IPS-18c (cell line): Measurements from ENCODE around the gene MOCS3.
A peak's percentile ranks its signal among the peaks of the same experiment; 100 is the strongest.
"Not testable (repeated sequence)": the region's sequence is repeated elsewhere in the genome, so short reads cannot be mapped to it uniquely, and the experiment has no call there.

Experiments used
- H3K4me3 ChIP-seq: 2 replicates; pipeline ENCODE4 v1.7.0; 2013; ENCODE audit warnings: low read depth, mild to moderate bottlenecking, low read length, moderate library complexity; ENCODE audit not compliant: insufficient read depth
- H3K9me3 ChIP-seq: one replicate; pipeline ENCODE4 v1.6.1; 2013; ENCODE audit warnings: mild to moderate bottlenecking, low read length, moderate library complexity; ENCODE audit not compliant: control insufficient read depth, insufficient read depth

The MOCS3 gene

GRCh38 chr20:50969912-50970311 lies 11.3 kb downstream of the MOCS3 start:
- no peak overlapping the region for H3K4me3 ChIP-seq
- peaks cover 3% of the 10 kb centered on the region for H3K9me3 ChIP-seq

- H3K4me3 ChIP-seq = no peak overlapping the region
- no peaks in the 10 kb centered on the region for H3K9me3 ChIP-seq
Observed at GRCh38 chr20:50975701-50976330, 17.2 kb downstream of the MOCS3 start.

GRCh38 chr20:50977066-50978021 lies 18.7 kb downstream of the MOCS3 start:
- no peak overlapping the region for H3K4me3 ChIP-seq
- no peaks in the 10 kb centered on the region for H3K9me3 ChIP-seq

- not testable (repeated sequence) for H3K4me3 ChIP-seq, H3K9me3 ChIP-seq
Observed at GRCh38 chr20:50978533-50978932, 19.9 kb downstream of the MOCS3 start.

- no peaks in the 10 kb centered on the region for H3K9me3 ChIP-seq
Observed at GRCh38 chr20:50980071-50980681, 21.6 kb downstream of the MOCS3 start.

GRCh38 chr20:50980851-50981713 lies 22.5 kb downstream of the MOCS3 start:
- H3K4me3 ChIP-seq = no peak overlapping the region
- H3K9me3 ChIP-seq = no peaks in the 10 kb centered on the region

More at GRCh38 chr20:50980071-50980681, 21.6 kb downstream of the MOCS3 start:
- H3K4me3 ChIP-seq = no peak overlapping the region

- no peak overlapping the region for H3K4me3 ChIP-seq
- no peaks in the 10 kb centered on the region for H3K9me3 ChIP-seq
Observed at GRCh38 chr20:50981714-50982048, 23.1 kb downstream of the MOCS3 start.

GRCh38 chr20:50982363-50982762 lies 23.7 kb downstream of the MOCS3 start:
- Histone ChIP-seq H3K4me3 (no peak overlapping the region), H3K9me3 (no peaks in the 10 kb centered on the region)

- no peak overlapping the region for H3K4me3 ChIP-seq
- no peaks in the 10 kb centered on the region for H3K9me3 ChIP-seq
Observed at GRCh38 chr20:50983321-50983720, 24.7 kb downstream of the MOCS3 start.

- Histone ChIP-seq H3K9me3 (no peaks in the 10 kb centered on the region), H3K4me3 (no peak overlapping the region)
Observed at GRCh38 chr20:50987493-50988210, 29.0 kb downstream of the MOCS3 start.

- H3K9me3 ChIP-seq = no peaks in the 10 kb centered on the region
- H3K4me3 ChIP-seq = no peak overlapping the region; the same call in 1 of the 2 replicates
Observed at GRCh38 chr20:50991076-50991475, 32.5 kb downstream of the MOCS3 start.

- Histone ChIP-seq H3K9me3 (no peaks in the 10 kb centered on the region), H3K4me3 (peak overlapping the region; percentile 22)
Observed at GRCh38 chr20:50992336-50992732, 33.7 kb downstream of the MOCS3 start.

GRCh38 chr20:50992733-50993457 lies 34.3 kb downstream of the MOCS3 start:
- Histone ChIP-seq H3K4me3 (peak overlapping the region; percentile 22), H3K9me3 (no peaks in the 10 kb centered on the region)

GRCh38 chr20:50993876-50994275 lies 35.3 kb downstream of the MOCS3 start:
- Histone ChIP-seq H3K4me3 (no peak overlapping the region), H3K9me3 (no peaks in the 10 kb centered on the region)

- no peak overlapping the region for H3K4me3 ChIP-seq
- H3K9me3 ChIP-seq = no peaks in the 10 kb centered on the region
Observed at GRCh38 chr20:50995506-50995905, 36.9 kb downstream of the MOCS3 start.
